ENCODE measurements around the gene HIBCH.
"Not testable (repeated sequence)": the region's sequence is repeated elsewhere in the genome, so short reads cannot be mapped to it uniquely, and the experiment has no call there.

Gene HIBCH

GRCh38 chr2:190302052-190302451, 17.6 kb downstream of the HIBCH start:
- no peak for DNase-seq

GRCh38 chr2:190301032-190301431, 18.6 kb downstream of the HIBCH start:
- no peak for DNase-seq

DNA sequence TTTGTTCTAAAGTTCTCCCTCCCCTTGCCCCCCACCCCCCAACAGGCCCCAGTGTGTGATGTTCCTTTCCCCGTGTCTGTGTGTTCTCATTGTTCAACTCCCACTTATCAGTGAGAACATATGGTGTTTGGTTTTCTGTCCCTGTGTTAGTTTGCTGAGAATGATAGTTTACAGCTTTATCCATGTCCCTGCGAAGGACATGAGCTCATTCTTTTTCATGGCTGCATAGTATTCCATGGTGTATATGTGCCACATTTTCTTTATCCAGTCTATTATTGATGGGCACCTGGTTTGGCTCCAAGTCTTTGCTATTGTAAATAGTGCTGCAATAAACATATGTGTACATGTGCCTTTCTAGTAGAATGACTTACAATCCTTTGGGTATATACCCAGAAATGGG, 21.7 kb downstream of the HIBCH start:
- DNase-seq, result not testable (repeated sequence)

GRCh38 chr2:190283783-190284182, 35.8 kb downstream of the HIBCH start:
- DNase-seq, result no peak

- DNase-seq, result no peak
These were observed 38.9 kb downstream of the HIBCH start for GRCh38 chr2:190280565-190281350.

DNA sequence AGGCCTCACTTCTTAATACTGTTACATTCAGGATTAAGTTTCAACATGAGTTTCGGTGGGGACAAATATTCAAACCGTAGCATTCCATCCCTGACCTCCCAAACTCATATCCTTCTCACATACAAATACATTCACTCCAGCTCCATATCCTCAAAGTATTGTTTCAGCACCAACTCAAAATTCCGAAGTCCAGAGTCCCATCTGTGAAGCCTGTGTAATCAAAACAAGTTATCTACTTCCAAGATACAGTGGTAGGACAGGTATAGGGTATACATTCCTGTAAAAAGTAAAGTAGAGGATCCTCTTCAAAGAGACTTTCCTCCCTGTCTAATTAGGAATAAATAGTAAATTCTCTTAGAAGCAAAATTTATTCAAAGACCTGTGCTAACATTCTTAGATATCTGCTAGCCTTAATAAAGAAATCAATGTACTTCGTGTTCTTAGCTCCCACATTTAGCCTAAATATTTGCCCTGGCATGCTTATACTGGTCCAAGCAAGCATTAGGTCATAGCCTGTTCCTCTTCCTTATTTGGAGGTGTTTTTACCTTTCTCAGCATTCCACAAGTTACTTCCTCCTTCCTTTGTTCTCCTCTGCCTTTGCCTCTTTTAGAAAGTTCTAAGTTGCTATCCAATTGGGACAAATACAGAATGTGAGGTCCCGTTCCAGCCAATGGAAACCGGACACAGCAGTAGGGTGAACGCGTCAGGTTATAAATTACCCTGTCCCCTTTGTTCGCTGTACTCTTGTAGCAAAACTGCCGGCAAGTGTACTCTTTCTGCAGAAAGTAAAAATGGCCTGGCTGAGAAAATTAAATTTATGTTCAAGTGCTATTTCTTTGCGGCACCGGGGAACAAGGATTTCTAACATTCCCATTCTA, 40.1 kb downstream of the HIBCH start:
- not testable (repeated sequence) for DNase-seq

DNA sequence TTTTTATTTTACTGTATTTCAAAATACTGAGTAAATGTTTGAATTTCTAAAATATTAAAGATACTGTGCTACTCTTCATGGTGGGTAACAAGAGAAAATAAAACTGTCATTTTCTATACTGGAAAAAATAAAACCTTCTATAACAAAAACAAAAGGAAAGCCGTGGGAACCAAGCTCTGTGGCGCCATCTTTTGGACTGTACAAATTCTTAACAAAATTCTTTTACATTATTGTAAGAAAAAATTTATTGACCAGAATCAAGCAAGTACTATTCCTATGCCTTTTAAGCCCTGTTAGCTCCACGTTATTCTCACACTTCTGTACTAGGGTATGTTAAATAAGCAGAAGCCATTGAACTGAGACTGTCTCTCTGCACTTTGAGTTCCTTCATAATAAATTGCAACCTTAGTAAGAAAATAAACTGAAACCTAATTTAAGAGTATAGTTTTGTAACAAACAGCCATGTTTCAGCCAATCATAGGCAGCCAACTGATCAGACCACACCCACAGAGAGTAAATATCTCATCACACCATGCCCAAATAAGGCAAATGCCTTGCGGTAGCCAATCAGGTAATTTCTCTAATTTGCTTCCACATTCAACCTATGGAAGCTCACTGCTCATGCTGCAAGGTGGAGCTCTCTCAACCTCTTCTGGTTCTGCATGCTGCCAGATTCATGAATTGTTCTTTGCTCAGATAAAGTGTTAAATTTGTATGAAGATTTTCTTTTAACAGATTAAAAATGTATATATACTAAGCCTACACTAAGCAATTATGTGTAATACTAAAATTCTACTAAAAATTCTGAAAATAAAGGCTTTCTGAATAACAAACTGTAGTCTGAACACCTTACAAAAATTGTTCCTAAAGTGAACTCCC, 42.2 kb downstream of the HIBCH start:
- peak; percentile 2 for DNase-seq

DNA sequence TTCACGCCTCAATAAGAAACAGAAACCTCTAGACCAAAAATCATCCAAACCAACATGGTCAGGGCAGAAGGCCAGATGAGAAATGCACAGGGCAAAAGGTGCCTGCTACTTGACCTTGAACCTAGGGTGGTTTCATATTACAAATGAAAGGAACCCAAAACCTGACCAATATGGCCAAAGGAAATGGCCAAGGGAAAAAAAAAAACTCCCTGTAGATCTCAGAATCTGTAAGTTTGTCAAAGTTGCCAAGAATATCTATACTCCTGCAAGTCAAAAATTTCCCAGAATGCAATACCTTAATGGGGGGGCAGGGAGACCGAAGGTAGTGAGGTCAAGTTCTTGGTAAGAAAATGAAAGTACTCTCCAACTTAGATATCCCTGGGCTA, 47.2 kb downstream of the HIBCH start:
- DNase-seq, result no peak

DNA sequence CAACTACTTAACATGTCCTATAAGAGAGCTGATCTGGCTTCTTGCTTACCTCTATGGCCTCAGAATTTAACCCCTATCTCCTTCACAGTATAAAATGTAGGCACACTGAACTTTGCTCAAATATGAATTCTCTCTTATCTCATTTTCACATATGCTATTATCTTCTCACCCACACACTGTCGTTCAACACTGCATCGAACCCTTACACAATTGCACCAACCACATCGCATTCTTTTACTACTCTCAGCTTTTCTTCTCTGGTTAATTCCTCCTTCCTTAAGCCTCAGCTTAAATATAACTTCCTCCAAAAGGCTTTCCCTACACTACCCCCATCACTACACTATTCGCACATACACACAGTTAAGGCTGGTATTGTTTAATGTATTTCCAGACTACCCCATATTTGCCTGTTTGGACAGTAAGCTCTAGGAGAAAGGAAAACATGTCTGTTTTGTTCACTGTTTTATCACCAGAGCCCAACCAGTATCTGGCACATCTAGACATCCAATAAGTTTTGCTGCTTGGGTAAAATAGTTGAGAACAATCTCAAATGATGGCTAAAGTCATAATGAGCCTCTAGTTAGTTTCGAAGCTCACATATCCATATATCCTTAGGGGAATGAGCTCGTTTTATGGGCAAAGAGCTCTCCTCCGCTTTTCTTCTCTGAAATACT, 47.7 kb downstream of the HIBCH start:
- no peak for DNase-seq

DNA sequence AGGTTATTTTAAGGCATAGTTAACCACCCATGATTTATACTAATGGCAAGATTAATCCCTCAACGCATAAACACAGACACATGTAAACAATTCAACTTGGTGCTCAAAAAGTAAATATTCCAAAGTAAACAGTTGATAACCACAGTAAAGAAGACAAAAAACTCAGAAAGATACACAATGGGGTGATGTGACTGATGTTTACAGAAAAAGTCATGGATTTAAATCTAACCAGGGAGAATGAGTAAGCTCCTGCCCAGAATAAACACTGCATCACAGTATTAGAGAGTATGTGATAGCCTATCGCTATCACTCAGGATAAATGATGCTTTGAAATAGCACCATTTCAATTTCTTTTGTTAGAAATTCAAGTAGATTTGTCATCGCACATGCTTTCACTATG, 49.3 kb downstream of the HIBCH start:
- no peak for DNase-seq

- DNase-seq, result not testable (repeated sequence)
These were observed 49.9 kb downstream of the HIBCH start for GRCh38 chr2:190269699-190270098.

- no peak for DNase-seq
These were observed 52.3 kb downstream of the HIBCH start for GRCh38 chr2:190267302-190267701.

- DNase-seq, result no peak
These were observed 53.3 kb downstream of the HIBCH start for GRCh38 chr2:190266314-190266713.

- no peak for DNase-seq
These were observed 57.8 kb downstream of the HIBCH start for GRCh38 chr2:190261851-190262250.

DNA sequence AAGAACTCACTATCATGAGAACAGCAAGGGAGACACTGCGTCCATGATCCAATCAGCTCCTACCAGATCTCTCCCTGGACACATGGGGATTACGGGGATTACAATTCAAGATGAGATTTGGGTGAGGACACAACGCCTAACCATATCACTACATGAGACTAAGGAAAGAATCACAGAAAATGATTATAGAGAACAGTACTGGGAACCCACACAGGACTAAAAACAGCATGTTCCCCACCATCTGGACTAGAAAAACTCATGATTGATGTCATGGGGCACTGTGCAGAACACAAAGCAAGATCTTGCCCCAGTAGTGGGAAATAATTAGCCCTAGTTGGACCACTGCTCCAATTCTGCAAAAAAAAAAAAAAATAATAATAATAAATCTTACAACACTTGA, 63.5 kb downstream of the HIBCH start:
- no peak for DNase-seq

DNA sequence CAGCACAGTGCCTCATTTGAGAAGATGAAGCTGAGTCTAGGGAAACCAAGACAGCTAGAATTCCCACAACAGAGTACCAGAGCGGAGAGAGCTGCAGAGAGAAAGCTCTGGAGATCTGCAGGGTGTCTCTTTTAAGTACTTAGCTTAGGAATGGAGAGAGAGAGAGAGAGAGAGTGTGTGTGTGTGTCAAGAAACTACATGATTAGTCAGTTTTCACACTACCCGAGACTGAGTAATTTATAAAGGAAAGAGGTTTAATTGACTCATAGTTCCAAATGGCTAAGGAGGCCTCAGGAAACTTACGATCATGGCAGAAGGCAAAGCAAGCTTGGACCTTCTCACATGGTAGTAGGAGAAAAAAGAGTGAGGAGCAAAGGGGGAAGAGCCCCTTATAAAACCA, 64.0 kb downstream of the HIBCH start:
- DNase-seq, result no peak

DNA sequence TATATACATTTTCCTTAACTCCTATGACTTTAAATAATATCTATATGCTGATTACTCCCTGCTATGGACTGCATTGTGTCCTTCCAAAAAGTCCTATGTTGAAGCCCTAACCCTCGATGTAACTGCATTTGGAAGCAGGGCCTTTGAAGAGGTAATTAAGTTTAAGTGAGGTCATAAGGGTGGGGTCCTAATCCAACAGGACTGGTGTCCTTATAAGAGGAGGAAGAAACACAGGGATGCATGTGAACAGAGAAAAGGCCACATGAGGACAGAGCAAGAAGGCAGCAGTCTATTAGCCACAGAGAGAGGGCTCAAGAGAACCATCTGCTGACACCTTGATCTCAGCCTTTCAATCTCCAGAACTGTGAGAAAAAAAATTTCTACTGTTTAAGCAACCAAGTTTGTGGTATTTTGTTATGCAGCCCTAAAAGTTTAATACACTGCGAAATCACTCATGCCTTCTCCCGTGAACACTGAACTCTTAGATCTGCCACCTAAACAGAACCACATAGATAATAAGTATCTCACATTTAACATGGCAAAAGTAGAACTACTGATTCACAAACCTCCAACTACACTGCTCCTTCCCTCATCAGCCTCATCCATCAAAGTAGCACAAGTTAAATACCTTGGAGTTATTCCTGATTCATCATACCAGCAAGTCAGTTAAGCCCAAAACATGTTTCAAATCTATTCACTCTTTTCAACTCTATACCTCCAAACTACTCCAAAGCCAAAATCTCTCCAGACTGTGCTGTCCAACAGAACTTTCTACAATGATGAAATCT, 65.4 kb downstream of the HIBCH start:
- no peak for DNase-seq

DNA sequence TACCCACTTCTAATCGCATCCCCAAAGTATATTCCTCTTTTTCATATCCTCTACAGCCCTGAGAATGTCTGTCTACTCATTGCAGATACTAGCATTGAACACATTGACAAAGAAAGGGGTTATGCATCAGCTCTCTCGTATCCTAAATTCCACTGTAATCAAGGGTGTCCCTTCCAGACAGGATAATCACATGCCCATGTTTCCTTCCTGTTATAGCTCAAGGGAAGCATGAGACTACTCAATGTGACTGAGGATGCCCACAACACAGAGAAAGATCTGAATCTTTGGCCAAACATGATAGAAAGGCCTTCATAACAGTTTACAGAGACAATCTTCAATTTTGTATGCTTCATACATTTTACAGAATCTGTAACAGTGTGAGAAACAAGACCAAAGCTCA, 69.2 kb downstream of the HIBCH start:
- DNase-seq, result no peak

GRCh38 chr2:190235551-190236075, 84.0 kb downstream of the HIBCH start:
- no peak for DNase-seq

DNA sequence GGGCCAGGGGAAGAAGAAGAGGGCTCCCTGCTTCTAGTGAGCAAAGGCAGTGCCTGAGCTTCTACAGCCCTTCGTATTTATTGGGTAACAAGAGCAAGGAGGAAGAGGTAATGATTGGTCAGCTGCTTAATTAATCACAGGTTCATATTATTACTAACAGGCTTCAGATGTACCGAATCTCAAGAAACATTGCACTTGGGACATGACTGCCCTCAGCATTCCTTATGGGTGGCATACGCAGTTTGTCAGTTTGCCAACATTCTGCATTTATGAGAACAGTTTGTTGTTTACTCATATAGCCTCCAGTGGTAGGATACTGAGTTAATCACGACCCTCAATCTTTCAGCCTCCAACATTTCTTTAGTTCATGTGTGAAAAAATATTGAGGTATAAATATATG, 84.5 kb downstream of the HIBCH start:
- DNase-seq, result no peak

DNA sequence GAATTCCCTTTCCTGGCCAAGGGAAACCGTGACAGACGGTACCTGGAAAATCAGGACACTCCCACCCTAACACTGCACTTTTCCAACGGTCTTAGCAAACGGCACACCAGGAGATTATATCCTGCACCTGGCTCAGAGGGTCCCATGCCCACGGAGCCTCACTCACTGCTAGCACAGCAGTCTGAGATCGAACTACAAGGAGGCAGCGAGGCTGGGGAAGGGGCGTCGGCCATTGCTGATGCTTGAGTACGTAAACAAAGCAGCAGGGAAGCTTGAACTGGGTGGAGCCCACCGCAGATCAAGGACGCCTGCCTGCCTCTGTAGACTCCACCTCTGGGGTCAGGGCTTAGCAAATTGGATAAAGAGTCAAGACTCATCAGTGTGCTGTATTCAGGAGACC, 95.6 kb downstream of the HIBCH start:
- DNase-seq, result not testable (repeated sequence)

Data from NCI-H2171 (cell line).